ENCODE data around the gene RELL1.

GRCh38 chr4:37686373-37687193, at the start of gene RELL1:
- TF ChIP-seq CTCF (IDR thresholded peaks at IDR 0.05; ENCODE audit: low read depth, low read length, poor library complexity, severe bottlenecking) (no peak), EZH2phosphoT487 (IDR thresholded peaks at IDR 0.05; ENCODE audit: borderline replicate concordance, low read length) (no peak)
